Neuron (in vitro differentiated cells): ENCODE results near the gene SCNN1B.

Experiments
- H2AFZ ChIP-seq: one replicate; pipeline ENCODE4 v1.6.1; 2013; ENCODE audit warnings: low read depth, mild to moderate bottlenecking, inconsistent platforms, low read length, moderate library complexity
- H3K27me3 ChIP-seq: one replicate; pipeline ENCODE4 v1.6.1; 2013; ENCODE audit warnings: low read length; ENCODE audit not compliant: insufficient read depth
- H3K36me3 ChIP-seq: one replicate; pipeline ENCODE4 v1.6.1; 2013; ENCODE audit warnings: low read length; ENCODE audit not compliant: insufficient read depth
- H3K4me1 ChIP-seq: one replicate; pipeline ENCODE4 v1.6.1; 2013; ENCODE audit warnings: low read length; ENCODE audit not compliant: insufficient read depth
- H3K4me3 ChIP-seq: 2 replicates; pipeline ENCODE4 v1.5.1; 2013; ENCODE audit warnings: mild to moderate bottlenecking, low read length, moderate library complexity
- H3K9me3 ChIP-seq: one replicate; pipeline ENCODE4 v1.6.1; 2013; ENCODE audit warnings: low read length

The SCNN1B gene

GRCh38 chr16:23424292-23424958 lies 122.3 kb downstream of the SCNN1B start:
- no peak overlapping the region for H2AFZ ChIP-seq
- H3K27me3 ChIP-seq, result no peaks in the 10 kb centered on the region
- H3K9me3 ChIP-seq, result no peaks in the 10 kb centered on the region
- peaks cover 14% of the 10 kb centered on the region for H3K36me3 ChIP-seq
- H3K4me3 ChIP-seq, result no peak overlapping the region
- no peaks in the 10 kb centered on the region for H3K4me1 ChIP-seq

- Histone ChIP-seq H3K36me3 (peaks cover 39% of the 10 kb centered on the region), H3K4me3 (no peak overlapping the region), H3K4me1 (no peaks in the 10 kb centered on the region), H2AFZ (no peak overlapping the region), H3K9me3 (no peaks in the 10 kb centered on the region), H3K27me3 (no peaks in the 10 kb centered on the region)
Measured at GRCh38 chr16:23428351-23428750, 126.2 kb downstream of the SCNN1B start.
